HEK293T (cell line): ENCODE results near the gene FAM110C.
"Not testable (repeated sequence)": the region's sequence is repeated elsewhere in the genome, so short reads cannot be mapped to it uniquely, and the experiment has no call there.

Source experiments
- CTCF ChIA-PET: fragments of 350-600 bp; formaldehyde crosslinking; extraction: SDS; loops from one replicate; lab custom pipeline; 2021; ENCODE audit warnings: antibody characterized with exemption, inconsistent platforms; lab: Yijun Ruan, JAX
- POLR2A ChIA-PET: fragments of 350-600 bp; formaldehyde crosslinking; extraction: SDS; loops from one replicate; lab custom pipeline; 2020; ENCODE audit warnings: antibody characterized with exemption, inconsistent platforms; lab: Yijun Ruan, JAX
- DNase-seq: peaks from one replicate; pipeline ENCODE4 v3.0.0; 2012; ENCODE audit warnings: mixed read lengths; ENCODE audit errors: extremely low spot score
- ARNT ChIP-seq: fragments of 450-650 bp; IDR thresholded peaks from 2 replicates; pipeline ENCODE4 v1.6.1; 2017; ENCODE audit warnings: mild to moderate bottlenecking
- BHLHE40 ChIP-seq: fragments of 450-650 bp; IDR thresholded peaks from 2 replicates; pipeline ENCODE4 v1.6.1; 2016; ENCODE audit warnings: mild to moderate bottlenecking, moderate library complexity, borderline replicate concordance
- CTBP1 ChIP-seq: fragments of 450-650 bp; IDR thresholded peaks from 2 replicates; pipeline ENCODE4 v1.6.1; 2016; ENCODE audit warnings: borderline replicate concordance
- ELF4 ChIP-seq: fragments of 450-650 bp; IDR thresholded peaks from 2 replicates; pipeline ENCODE4 v1.6.1; 2017; ENCODE audit warnings: antibody characterized with exemption
- FOXA1 ChIP-seq: fragments of 450-650 bp; IDR thresholded peaks from 2 replicates; pipeline ENCODE4 v1.6.1; 2016; ENCODE audit warnings: mild to moderate bottlenecking
- FOXK2 ChIP-seq: fragments of 450-650 bp; IDR thresholded peaks from 2 replicates; pipeline ENCODE4 v1.6.1; 2016; ENCODE audit warnings: mild to moderate bottlenecking
- FOXM1 ChIP-seq: fragments of 450-650 bp; IDR thresholded peaks from 2 replicates; pipeline ENCODE4 v1.6.1; 2017; ENCODE audit warnings: mild to moderate bottlenecking, borderline replicate concordance
- HDGF ChIP-seq: fragments of 450-650 bp; IDR thresholded peaks from 2 replicates; pipeline ENCODE4 v1.6.1; 2017; ENCODE audit warnings: antibody characterized with exemption, borderline replicate concordance
- L3MBTL2 ChIP-seq: fragments of 450-650 bp; conservative IDR thresholded peaks from 2 replicates; pipeline ENCODE4 v1.6.1; 2016; ENCODE audit warnings: mild to moderate bottlenecking
- LEF1 ChIP-seq: fragments of 450-650 bp; IDR thresholded peaks from 2 replicates; pipeline ENCODE4 v1.6.1; 2017; ENCODE audit warnings: mild to moderate bottlenecking, borderline replicate concordance
- NFRKB ChIP-seq: fragments of 450-650 bp; IDR thresholded peaks from 2 replicates; pipeline ENCODE4 v1.6.1; 2016; ENCODE audit warnings: mild to moderate bottlenecking, moderate library complexity
- PKNOX1 ChIP-seq: fragments of 450-650 bp; IDR thresholded peaks from 2 replicates; pipeline ENCODE4 v1.6.1; 2016
- SP1 ChIP-seq: fragments of 450-650 bp; IDR thresholded peaks from 2 replicates; pipeline ENCODE4 v1.6.1; 2017
- SUZ12 ChIP-seq: fragments of 450-650 bp; IDR thresholded peaks from 2 replicates; pipeline ENCODE4 v1.6.1; 2016; ENCODE audit warnings: mild to moderate bottlenecking
- TARDBP ChIP-seq: fragments of 450-650 bp; IDR thresholded peaks from 2 replicates; pipeline ENCODE4 v1.6.1; 2016
- ZNF384 ChIP-seq: fragments of 450-650 bp; IDR thresholded peaks from 2 replicates; pipeline ENCODE4 v1.6.1; 2016

The FAM110C gene

GRCh38 chr2:19505-19904, 26.8 kb downstream of the FAM110C start:
- no peak for DNase-seq
- POLR2A ChIA-PET, result no interaction called here
- CTCF ChIA-PET, result no interaction called here
- TF ChIP-seq BHLHE40 (no peak), PKNOX1 (no peak), TARDBP (no peak), HDGF (no peak), FOXK2 (no peak), CTBP1 (no peak), FOXM1 (no peak), L3MBTL2 (no peak), ZNF384 (no peak)

GRCh38 chr2:18402-19271, 27.7 kb downstream of the FAM110C start:
- DNase-seq, result no peak
- TF ChIP-seq FOXA1 (no peak), SUZ12 (no peak), ARNT (no peak), FOXK2 (no peak), L3MBTL2 (no peak), PKNOX1 (no peak), BHLHE40 (no peak), LEF1 (no peak), NFRKB (no peak), ELF4 (no peak), ZNF384 (no peak), HDGF (no peak), CTBP1 (no peak), FOXM1 (no peak), SP1 (no peak), TARDBP (no peak)
- POLR2A ChIA-PET, result no interaction called here
- CTCF ChIA-PET, result interaction anchor here (1.9 kb wide), 1 partner anchor 124 kb away, joined by 8 read pairs; no protein-coding TSS in a partner anchor

- DNase-seq, POLR2A ChIA-PET, CTCF ChIA-PET: not testable (repeated sequence)
Observed at GRCh38 chr2:15916-16315, 30.4 kb downstream of the FAM110C start.

- POLR2A ChIA-PET, result no interaction called here
- TF ChIP-seq LEF1 (no peak), CTBP1 (no peak), ZNF384 (no peak), FOXA1 (no peak), BHLHE40 (no peak), NFRKB (no peak), TARDBP (no peak), SUZ12 (no peak), ELF4 (no peak), FOXM1 (no peak), PKNOX1 (no peak), HDGF (no peak), SP1 (no peak), ARNT (no peak), FOXK2 (no peak), L3MBTL2 (no peak)
- DNase-seq, result peak; percentile 19
- CTCF ChIA-PET, result interaction anchor here (0.6 kb wide), 1 partner anchor 632 kb away, joined by 3 read pairs; no protein-coding TSS in a partner anchor
Observed at GRCh38 chr2:11248-11941, 34.9 kb downstream of the FAM110C start.

- ChIA-PET POLR2A (no interaction called here), CTCF (no interaction called here)
- TF ChIP-seq SP1, result no peak
- TF ChIP-seq L3MBTL2, result no peak
- no peak for TF ChIP-seq FOXA1
- TF ChIP-seq LEF1, result no peak
- no peak for TF ChIP-seq ZNF384
- no peak for TF ChIP-seq TARDBP
- no peak for TF ChIP-seq SUZ12
- no peak for TF ChIP-seq BHLHE40
- no peak for DNase-seq
Observed at GRCh38 chr2:10222-10875, 36.0 kb downstream of the FAM110C start.
